Activated naive CD8-positive, alpha-beta T cell treated with anti-CD3 and anti-CD28 coated beads, Interleukin-2, amount 50 U/mL, for 16 hours (primary cell): ENCODE data around the gene RFX4.
"Not testable (repeated sequence)": the region's sequence is repeated elsewhere in the genome, so short reads cannot be mapped to it uniquely, and the experiment has no call there.

ENCODE experiments used
- DNase-seq: peaks from one replicate; pipeline ENCODE4 v3.0.0-alpha.2; 2020; ENCODE audit warnings: low read depth, low spot score

The RFX4 gene

DNA sequence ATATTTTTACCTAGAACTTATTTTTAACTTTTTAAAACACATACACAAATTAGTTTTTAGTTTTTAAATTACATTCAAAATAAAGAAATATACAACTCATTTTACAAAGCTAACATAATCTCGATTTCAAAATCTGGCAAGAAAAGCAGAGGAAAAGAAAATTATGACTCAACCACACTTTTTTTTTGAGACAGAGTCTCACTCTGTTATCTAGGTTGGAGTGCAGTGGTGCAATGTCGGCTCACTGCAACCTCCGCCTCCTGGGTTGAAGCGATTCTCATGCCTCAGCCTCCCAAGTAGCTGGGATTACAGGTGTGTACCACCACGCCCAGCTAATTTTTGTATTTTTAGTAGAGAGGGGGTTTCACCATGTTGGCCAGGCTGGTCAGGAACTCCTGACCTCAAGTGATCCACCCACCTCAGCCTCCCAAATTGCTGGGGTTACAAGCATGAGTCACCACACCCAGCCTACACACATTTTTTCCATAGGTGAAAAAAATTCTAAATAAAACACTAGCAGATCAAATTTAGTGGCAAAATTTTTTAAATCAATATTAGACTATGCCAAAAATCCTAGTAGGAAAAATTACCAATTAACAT lies 143.9 kb downstream of the RFX4 start:
- not testable (repeated sequence) for DNase-seq

- no peak for DNase-seq
These were observed 146.8 kb downstream of the RFX4 start for GRCh38 chr12:106729611-106730010.

GRCh38 chr12:106732890-106733289 lies 150.1 kb downstream of the RFX4 start:
- no peak for DNase-seq

- DNase-seq = no peak
These were observed 150.9 kb downstream of the RFX4 start for GRCh38 chr12:106733660-106734059.

DNA sequence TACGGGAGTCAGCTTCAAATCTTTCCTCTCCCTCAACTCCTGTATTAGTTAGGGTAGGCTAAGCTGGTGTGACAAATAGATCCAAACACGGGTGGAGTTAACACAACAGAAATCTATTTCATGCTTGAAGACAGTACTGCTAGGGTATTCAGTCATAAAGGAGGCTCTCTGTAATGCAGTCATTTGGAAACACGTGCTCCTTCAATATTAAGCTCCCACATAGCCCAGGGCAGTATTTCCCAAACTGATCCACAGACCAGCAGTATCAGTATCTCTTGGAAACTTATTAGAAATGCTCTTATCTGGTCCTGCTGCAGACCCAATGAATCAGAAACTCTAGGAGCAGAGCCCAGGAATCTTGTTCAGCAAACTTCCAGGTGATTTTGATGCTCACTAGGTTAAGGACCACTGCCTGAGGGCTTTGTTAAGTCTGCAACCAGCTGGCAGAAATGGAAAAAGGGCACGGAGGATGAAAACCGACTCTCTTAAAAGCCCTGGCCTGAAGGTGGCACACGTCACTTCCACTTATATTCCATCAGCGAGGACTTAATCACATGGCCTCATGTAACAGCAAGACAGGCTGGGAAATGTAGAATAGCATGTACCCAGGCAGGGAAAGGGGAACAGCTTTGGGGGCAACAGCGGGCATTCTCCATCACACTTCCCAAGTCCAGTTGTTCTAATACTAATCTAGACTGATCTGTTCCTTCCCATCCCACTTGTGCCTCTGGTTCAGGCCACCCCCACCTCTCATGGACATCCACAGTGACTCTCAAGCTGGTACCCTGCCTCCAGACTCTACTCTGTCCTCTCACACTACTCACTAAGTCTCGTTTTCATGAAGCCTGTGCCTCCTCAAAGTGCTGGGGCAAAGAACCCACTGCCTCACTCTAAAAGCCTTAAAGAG lies 153.5 kb downstream of the RFX4 start:
- DNase-seq = no peak

GRCh38 chr12:106739318-106739717 lies 156.5 kb downstream of the RFX4 start:
- no peak for DNase-seq

DNA sequence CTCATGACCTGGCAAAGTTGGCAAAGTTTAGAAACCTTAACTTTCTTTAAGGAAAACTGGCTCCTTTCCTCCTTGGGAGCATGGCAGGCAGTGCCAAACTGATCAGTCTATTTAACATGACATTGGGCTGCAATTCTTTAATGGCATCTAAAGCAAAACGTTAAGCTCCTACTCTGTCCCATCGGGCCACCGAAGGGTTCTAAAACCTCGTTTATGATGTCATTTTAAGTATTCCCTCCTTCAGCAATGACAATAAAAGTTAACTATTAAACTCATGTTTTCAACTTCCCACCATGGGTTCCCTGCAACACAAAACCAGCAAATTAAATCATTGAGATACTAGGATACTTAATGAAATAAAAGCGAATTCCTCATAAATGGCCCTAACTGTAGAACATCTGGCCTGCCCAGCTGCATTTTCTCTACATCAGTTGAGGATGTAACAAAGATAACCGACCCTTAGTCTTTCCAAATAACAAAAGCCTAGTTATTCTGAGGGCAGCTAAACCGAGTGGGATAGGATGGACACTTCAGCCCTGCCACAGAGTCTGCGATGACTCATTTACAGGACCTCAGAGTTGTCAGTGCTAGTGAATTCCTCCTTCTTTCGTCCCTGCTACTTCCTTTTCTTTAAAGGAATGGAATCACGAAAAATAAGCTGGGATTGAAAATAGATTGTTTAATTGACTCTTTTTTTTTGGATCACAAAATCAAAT lies 157.2 kb downstream of the RFX4 start:
- no peak for DNase-seq

DNA sequence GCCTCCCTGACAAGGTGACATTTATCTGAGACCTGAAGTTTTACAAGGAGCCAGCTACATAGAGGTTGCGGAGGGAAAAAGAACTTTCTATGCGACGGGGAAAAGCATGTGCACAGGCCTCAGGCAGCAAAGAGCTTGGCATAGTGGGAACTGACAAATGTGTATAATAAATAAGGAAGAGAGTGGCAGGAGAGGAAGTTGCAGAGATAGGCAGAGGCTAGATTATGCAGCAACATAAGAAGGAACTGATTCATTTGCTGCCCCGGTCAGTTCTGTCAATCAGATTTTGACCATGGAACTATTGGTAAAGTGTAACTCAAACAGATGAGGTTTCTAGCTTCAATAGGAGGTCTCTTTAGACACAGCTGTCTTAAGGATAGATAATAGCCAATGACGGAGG lies 158.0 kb downstream of the RFX4 start:
- no peak for DNase-seq

DNA sequence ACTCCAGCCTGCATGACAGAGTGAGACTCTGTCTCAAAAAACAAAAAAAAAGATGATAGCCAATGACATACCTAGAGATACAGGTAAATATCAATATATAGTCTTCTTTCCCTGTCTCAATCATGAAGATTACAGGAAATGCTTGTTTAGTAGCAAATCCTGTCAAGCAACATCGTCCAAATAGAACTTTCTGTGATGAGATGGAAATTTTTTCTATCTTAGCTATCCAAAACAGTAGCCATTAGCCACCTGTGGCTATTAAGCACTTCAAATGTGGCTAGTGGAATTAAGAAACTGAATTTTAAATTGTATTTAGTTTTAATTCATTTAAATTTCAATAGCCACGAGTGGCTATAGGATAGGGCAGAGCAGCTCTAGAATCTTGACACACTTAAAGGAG lies 158.4 kb downstream of the RFX4 start:
- DNase-seq = no peak

- no peak for DNase-seq
These were observed 160.6 kb downstream of the RFX4 start for GRCh38 chr12:106743270-106743988.

- no peak for DNase-seq
These were observed 161.8 kb downstream of the RFX4 start for GRCh38 chr12:106744600-106744999.

DNA sequence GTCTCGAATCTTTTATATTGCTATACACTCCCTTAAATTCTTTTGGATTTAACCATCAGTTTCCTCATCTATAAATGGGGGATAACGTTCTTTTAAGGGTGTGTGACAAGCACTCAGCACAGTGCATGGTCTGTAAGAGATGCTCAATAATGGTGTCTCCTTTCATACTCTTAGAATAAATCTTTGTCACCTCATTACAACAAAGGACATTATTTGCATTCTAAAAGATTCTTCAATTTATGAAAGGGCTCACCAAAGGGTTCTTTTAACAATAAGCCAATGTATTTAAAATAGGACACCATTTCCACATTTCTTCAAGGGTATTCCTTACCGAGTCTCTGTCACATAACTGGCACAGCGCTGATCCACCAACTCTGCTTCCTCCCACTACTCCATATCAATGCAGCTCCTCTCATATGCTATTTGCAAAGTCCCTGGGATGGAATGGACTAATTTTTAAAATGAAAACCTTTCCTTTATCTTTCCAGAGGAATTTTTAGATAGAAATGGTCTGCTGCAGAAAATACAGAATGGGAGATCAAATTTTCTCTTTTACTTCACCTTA lies 162.5 kb downstream of the RFX4 start:
- DNase-seq = no peak

- no peak for DNase-seq
These were observed 165.2 kb downstream of the RFX4 start for GRCh38 chr12:106747973-106748436.

DNA sequence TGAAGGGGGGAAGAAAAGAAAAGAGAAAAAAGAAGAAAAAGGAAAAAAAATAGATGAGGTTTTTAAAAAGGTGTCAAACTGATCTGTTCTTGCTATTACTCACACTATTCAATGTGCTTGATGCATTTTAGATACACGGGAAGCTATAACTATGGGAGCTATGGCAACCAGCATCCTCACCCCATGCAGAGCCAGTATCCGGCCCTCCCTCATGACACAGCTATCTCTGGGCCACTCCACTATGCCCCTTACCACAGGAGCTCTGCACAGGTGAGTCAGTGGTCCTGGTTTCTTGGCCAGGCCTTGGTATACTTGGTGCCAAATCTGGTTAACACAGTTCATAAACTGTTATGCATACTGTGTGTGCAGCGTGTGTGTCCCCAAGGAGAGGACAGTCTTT lies 167.7 kb downstream of the RFX4 start:
- DNase-seq = no peak

DNA sequence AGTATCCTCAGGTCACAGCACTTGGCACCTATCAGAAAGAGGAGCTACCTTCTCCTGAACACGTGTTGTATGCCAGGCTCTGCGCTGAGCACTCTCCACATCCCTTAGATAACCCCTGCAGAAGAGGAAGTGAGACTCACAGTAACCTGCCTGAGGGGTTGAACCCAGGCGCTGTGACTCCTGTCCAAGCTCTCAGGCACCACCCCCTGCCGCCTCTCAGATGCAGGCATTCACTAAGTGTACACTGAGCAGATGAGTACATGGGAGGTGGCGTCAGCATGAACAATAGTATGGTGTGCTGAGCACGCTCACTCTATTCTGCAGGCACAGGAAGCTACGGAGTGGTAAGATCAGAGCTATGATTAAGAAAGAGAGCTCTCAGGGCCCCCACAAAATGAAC lies 170.7 kb downstream of the RFX4 start:
- no peak for DNase-seq

GRCh38 chr12:106754331-106754730 lies 171.5 kb downstream of the RFX4 start:
- DNase-seq = no peak

GRCh38 chr12:106757623-106758348 lies 175.0 kb downstream of the RFX4 start:
- no peak for DNase-seq

DNA sequence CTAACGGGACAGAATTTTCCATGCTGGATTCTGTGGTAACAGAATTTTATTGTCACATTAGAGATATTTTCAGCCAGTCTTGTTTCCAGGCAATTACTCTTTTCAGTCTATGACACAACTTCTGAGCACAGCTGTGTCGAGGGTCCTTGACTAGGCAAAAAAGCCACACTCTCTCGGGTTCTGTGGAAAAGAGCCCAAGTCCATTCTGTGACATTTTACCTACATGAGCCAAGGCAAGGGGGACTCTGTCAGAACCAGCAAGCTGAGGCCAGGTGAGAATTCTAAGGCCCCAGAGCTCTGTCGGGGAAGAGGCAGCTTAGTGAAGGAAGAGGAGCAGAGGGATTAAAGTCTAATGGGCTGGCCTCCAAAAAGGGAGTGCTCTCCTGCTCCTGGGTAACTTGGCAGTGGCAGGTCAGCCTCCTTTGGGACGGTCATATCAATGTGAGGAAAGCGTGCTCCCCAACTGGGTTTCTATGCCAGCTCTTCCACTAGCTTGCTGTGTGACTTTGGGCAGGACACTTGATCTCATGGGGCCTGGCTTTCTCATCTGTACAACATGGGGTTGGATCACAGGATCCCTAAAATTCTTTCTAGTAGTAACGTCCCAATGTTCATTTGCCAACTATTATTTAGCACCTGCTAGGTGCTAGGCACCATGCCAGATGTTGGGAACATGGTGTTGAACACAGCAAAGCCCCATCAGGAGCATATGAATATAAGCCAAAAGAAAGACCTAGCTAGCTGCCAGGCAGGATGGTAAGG lies 175.7 kb downstream of the RFX4 start:
- DNase-seq = no peak

- no peak for DNase-seq
These were observed 176.9 kb downstream of the RFX4 start for GRCh38 chr12:106759526-106760183.

DNA sequence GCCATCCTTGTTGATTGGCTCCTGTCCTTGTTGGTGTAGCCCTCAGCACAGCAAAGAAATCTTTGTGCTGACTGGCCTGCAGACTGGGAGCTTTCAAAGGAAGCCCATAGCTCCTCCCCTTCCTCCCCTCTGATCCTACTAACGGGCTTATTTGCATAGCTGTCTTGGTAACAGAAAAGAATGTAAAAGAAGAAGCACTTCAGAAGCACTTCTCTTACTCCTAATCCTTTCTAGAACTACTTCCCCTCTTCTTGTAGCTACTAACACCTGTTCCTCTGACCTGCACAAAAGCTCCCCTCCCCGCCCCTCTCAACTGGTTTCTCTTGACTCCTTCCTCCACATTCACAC lies 177.4 kb downstream of the RFX4 start:
- DNase-seq = no peak
